Measurements from ENCODE around the gene TRAF2.

DNA sequence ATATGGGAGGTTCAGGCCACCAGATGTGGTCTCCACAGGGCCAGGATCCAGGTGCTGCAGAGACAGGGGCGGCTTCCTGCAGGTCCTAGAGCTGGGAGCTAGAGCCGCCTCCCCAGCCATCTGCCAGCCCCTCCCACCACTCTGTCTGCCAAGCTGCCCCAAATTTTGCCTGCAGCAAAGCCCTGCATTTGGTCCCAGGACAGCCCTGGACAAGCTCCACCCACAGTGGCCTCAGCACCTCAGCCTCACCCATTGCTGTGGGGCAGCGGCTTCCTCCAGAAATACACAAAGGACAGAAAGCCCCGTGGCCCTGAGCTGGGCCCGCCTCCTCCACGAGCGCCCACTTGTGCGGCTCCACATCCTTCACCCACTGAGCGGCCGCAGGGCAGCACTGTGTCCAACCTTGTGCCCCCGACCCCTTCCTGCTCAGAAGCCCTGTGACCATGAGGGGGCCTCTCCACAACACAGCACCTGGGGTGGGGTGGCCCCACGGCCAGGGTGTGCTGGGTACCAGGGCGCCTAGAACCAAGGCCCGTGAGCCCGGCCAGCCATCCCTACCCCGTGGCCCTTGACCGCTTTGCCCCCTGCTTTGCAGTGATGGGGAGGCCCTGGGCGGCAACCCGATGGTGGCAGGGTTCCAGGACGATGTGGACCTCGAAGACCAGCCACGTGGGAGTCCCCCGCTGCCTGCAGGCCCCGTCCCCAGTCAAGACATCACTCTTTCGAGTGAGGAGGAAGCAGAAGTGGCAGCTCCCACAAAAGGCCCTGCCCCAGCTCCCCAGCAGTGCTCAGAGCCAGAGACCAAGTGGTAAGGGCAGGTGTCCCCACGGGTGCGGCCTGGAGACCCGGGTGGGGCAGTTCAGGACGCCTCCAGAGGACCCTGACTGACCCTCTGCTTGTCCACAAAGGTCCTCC is 47.7 kb upstream of the TRAF2 start:
- TF ChIP-seq, protein P1, sequence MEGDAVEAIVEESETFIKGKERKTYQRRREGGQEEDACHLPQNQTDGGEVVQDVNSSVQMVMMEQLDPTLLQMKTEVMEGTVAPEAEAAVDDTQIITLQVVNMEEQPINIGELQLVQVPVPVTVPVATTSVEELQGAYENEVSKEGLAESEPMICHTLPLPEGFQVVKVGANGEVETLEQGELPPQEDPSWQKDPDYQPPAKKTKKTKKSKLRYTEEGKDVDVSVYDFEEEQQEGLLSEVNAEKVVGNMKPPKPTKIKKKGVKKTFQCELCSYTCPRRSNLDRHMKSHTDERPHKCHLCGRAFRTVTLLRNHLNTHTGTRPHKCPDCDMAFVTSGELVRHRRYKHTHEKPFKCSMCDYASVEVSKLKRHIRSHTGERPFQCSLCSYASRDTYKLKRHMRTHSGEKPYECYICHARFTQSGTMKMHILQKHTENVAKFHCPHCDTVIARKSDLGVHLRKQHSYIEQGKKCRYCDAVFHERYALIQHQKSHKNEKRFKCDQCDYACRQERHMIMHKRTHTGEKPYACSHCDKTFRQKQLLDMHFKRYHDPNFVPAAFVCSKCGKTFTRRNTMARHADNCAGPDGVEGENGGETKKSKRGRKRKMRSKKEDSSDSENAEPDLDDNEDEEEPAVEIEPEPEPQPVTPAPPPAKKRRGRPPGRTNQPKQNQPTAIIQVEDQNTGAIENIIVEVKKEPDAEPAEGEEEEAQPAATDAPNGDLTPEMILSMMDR (IDR thresholded peaks at IDR 0.05; ENCODE audit: low read depth, low read length) = no peak
- TF ChIP-seq EZH2phosphoT487 (IDR thresholded peaks at IDR 0.05; ENCODE audit: low read depth) = no peak
